Fibroblast of villous mesenchyme (primary cell): ENCODE results near the gene ARL5A. TPM values are rescaled to one million over a fixed set of nuclear protein-coding genes. Genes with fewer than 3 reads are reported as not detected.

Experiments used
- DNase-seq: peaks from one replicate; pipeline ENCODE4 v3.0.0-alpha.2; 2010; ENCODE audit warnings: low read depth
- H3K4me3 ChIP-seq: 2 replicates; pipeline ENCODE4 v1.5.1; 2011; ENCODE audit warnings: low read depth, mild to moderate bottlenecking, low read length
- total RNA-seq: library from RNA; depleted of rRNA; stranded (reverse); fragments of >200 nt; gene quantifications from 2 replicates; pipeline ENCODE4 v1.2.3, GENCODE V29; 2012
- TF ChIP-seq, protein P1 (sequence below): IDR thresholded peaks from 2 replicates; pipeline ENCODE4 v1.5.1; 2012; ENCODE audit warnings: low read depth, mild to moderate bottlenecking, low read length; ENCODE audit not compliant: insufficient read depth

The ARL5A gene
- total RNA-seq, 1 donor, result 59.6 TPM

DNA sequence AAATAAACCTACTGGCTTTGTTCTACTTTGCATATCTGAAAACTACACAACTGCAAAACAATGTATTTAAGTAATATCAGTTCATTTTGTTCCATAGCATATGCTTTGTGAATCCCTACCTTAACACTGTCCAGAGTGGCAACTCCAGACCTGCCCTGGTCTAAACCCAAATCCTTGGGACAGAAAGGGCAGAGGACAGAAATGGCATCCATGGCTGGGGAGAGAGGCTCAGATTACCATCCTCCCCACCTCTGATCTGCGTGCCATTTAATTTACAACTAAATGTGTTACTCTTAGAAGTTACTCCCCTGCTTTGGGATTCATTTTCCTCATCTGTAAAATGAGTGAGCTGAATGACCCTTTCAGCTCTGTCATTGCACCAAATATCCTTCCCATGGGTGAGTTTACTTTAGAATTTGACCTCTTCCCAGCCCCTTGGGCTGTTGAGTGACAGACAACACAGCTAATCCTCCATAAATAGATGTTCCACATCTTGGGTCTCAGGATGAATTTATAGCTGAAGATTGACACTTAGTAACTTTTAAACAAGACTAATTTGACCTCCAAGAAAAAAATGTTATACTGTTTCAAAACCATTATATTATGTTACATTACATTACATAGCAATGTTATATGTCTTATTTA, 73.8 kb downstream of the ARL5A start:
- no peak for DNase-seq
- no peak overlapping the region for H3K4me3 ChIP-seq
- TF ChIP-seq, protein P1, sequence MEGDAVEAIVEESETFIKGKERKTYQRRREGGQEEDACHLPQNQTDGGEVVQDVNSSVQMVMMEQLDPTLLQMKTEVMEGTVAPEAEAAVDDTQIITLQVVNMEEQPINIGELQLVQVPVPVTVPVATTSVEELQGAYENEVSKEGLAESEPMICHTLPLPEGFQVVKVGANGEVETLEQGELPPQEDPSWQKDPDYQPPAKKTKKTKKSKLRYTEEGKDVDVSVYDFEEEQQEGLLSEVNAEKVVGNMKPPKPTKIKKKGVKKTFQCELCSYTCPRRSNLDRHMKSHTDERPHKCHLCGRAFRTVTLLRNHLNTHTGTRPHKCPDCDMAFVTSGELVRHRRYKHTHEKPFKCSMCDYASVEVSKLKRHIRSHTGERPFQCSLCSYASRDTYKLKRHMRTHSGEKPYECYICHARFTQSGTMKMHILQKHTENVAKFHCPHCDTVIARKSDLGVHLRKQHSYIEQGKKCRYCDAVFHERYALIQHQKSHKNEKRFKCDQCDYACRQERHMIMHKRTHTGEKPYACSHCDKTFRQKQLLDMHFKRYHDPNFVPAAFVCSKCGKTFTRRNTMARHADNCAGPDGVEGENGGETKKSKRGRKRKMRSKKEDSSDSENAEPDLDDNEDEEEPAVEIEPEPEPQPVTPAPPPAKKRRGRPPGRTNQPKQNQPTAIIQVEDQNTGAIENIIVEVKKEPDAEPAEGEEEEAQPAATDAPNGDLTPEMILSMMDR, result no peak

DNA sequence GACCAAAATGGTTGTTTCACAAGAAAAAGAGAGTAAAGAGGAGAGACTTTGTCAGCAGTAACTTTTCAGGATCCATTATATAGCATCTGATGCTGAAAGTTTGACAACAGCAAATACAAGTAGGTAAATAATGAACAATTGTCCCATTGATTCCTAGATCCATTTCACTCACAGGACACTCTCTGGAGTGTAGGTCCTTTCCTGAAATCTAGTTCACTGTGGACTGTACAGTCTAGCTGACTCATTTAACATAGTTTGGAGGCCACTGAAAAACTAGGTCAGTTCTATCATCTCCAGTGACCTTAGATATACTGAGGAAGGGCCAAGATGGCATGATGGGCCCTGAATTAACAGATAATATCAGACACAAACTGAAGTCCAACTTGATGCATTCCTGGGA, 74.7 kb downstream of the ARL5A start:
- no peak for DNase-seq
- TF ChIP-seq, protein P1, result no peak
- no peak overlapping the region for H3K4me3 ChIP-seq

Other genes starting within 250 kb of the ARL5A start
- gene NEB, start 93.9 kb downstream of the ARL5A start, total RNA-seq, result under 0.01 TPM in 2 replicates